IPS-18c (cell line): Measurements from ENCODE around the gene MPEG1.

ENCODE experiments used
- H3K4me3 ChIP-seq: 2 replicates; pipeline ENCODE4 v1.7.0; 2013; ENCODE audit warnings: low read depth, mild to moderate bottlenecking, low read length, moderate library complexity; ENCODE audit not compliant: insufficient read depth
- H3K9me3 ChIP-seq: one replicate; pipeline ENCODE4 v1.6.1; 2013; ENCODE audit warnings: mild to moderate bottlenecking, low read length, moderate library complexity; ENCODE audit not compliant: control insufficient read depth, insufficient read depth

The MPEG1 gene

GRCh38 chr11:59223177-59223576 is 10.4 kb upstream of the MPEG1 start:
- no peak overlapping the region for H3K4me3 ChIP-seq
- peaks cover 7% of the 10 kb centered on the region for H3K9me3 ChIP-seq

GRCh38 chr11:59222464-59223060 is 9.8 kb upstream of the MPEG1 start:
- peaks cover 4% of the 10 kb centered on the region for H3K9me3 ChIP-seq
- no peak overlapping the region for H3K4me3 ChIP-seq

GRCh38 chr11:59221441-59221840 is 8.7 kb upstream of the MPEG1 start:
- Histone ChIP-seq H3K9me3 (peaks cover 4% of the 10 kb centered on the region), H3K4me3 (no peak overlapping the region)

GRCh38 chr11:59219836-59220235 is 7.1 kb upstream of the MPEG1 start:
- Histone ChIP-seq H3K4me3 (no peak overlapping the region), H3K9me3 (peaks cover 4% of the 10 kb centered on the region)

GRCh38 chr11:59218893-59219292 is 6.2 kb upstream of the MPEG1 start:
- H3K9me3 ChIP-seq, result peaks cover 2% of the 10 kb centered on the region
- H3K4me3 ChIP-seq, result no peak overlapping the region

- Histone ChIP-seq H3K4me3 (no peak overlapping the region), H3K9me3 (peaks cover 2% of the 10 kb centered on the region)
Observed at GRCh38 chr11:59218319-59218718, 5.6 kb upstream of the MPEG1 start.

GRCh38 chr11:59216641-59217564 is 4.2 kb upstream of the MPEG1 start:
- peaks cover 2% of the 10 kb centered on the region for H3K9me3 ChIP-seq
- no peak overlapping the region for H3K4me3 ChIP-seq

GRCh38 chr11:59214141-59214893 is 1.6 kb upstream of the MPEG1 start:
- Histone ChIP-seq H3K4me3 (no peak overlapping the region), H3K9me3 (no peaks in the 10 kb centered on the region)

- no peak overlapping the region for H3K4me3 ChIP-seq
- no peaks in the 10 kb centered on the region for H3K9me3 ChIP-seq
Observed at GRCh38 chr11:59212222-59212621, 505 bp downstream of the MPEG1 start.

GRCh38 chr11:59208956-59209355 is 3.8 kb downstream of the MPEG1 start:
- Histone ChIP-seq H3K9me3 (no peaks in the 10 kb centered on the region), H3K4me3 (no peak overlapping the region)

- no peak overlapping the region for H3K4me3 ChIP-seq
- H3K9me3 ChIP-seq, result no peaks in the 10 kb centered on the region
Observed at GRCh38 chr11:59207988-59208451, 4.7 kb downstream of the MPEG1 start.

- no peak overlapping the region for H3K4me3 ChIP-seq
- H3K9me3 ChIP-seq, result no peaks in the 10 kb centered on the region
Observed at GRCh38 chr11:59206635-59207034, 6.1 kb downstream of the MPEG1 start.

- Histone ChIP-seq H3K4me3 (no peak overlapping the region), H3K9me3 (no peaks in the 10 kb centered on the region)
Observed at GRCh38 chr11:59205648-59206047, 7.1 kb downstream of the MPEG1 start.

GRCh38 chr11:59204746-59205145 is 8.0 kb downstream of the MPEG1 start:
- Histone ChIP-seq H3K4me3 (no peak overlapping the region), H3K9me3 (no peaks in the 10 kb centered on the region)

- H3K4me3 ChIP-seq, result no peak overlapping the region
- H3K9me3 ChIP-seq, result no peaks in the 10 kb centered on the region
Observed at GRCh38 chr11:59201353-59201752, 11.4 kb downstream of the MPEG1 start.

GRCh38 chr11:59200423-59200746 is 12.3 kb downstream of the MPEG1 start:
- H3K9me3 ChIP-seq, result no peaks in the 10 kb centered on the region
- no peak overlapping the region for H3K4me3 ChIP-seq

- H3K4me3 ChIP-seq, result no peak overlapping the region
Observed at GRCh38 chr11:59199546-59200422, 12.9 kb downstream of the MPEG1 start.

More at GRCh38 chr11:59199546-59200422, 12.9 kb downstream of the MPEG1 start:
- no peaks in the 10 kb centered on the region for H3K9me3 ChIP-seq
